Activated T-cell treated with anti-CD3 and anti-CD28 coated beads for 48 hours (primary cell): ENCODE measurements around the gene PDE11A.

Experiments used
- DNase-seq: peaks from one replicate; pipeline ENCODE4 v3.0.0-alpha.2; 2020; ENCODE audit warnings: low read depth

Gene PDE11A

DNA sequence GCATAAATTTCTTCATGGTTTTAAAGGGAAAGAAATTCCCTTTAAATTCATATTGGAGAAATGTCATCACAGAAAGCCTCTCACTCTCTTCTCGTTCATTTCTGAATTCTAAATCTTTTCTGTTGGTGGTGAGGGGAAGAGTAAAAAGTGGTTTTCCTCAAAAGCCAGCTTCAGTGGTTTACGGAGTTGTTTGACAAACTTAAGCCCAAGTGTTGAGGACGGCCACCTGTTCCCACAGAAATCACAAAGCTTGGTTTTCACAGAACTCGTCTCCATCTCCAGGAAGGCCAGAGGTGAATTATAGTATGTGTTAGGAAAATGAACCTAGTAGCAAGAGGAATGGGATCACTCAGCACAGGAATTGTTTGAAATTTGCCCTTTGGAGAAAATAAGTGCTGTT is 316.2 kb downstream of the PDE11A start:
- DNase-seq, result no peak

DNA sequence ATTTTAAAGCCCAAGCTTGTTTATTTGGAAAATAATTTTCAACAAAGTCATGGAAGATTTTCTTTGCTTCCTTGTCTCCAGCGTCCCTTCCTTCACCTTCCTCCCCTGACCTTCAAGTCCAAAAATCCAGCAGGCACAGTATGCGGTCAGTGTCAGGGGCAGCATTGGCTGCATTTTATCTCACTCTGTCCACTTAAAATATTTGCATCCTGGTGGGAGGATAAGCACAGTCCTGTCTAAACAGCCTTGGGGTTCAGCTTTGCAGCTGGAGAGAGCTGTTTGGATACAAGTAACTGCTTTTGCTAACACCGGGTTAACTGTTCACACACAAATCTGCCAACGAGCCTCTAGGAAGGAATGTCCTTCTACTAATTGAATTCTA is 318.1 kb downstream of the PDE11A start:
- no peak for DNase-seq

DNA sequence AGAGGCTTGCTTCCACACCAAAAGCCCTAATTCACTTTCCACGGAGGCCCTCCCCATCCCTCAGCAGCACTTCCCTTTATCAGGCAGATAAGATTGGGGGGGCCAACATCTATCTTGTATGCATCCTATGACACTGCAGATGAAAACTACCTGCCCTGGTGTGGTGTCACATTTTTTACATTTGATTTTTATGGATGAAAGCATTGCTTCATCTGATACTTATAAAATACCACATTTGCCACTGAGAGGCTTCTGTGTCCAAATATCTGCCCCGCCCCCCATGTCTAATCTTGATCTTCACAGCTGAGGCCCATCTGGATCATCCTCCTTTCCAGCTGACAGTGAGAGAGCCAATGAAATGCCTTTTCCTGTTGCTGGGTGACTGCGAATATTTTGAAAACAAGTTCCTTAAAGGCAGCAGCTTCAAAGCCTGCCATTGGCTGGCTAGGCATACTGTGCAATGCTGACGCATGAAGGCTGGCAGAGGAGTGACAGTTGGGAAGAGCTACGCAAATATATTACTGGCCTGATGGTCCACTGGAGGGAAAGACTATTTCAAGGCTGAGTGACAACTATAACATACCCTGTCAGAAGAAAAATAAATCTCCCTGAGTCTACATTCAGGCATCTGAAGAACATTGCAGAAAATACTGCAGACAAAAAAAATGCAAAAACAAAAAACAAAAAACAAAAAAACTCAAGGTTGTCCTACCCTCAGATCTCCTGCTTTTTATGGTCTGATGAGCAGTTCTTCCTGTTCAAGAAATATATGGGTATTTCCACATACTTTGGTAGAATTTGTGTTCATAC is 318.7 kb downstream of the PDE11A start:
- no peak for DNase-seq

GRCh38 chr2:177748360-177748759 is 324.2 kb downstream of the PDE11A start:
- DNase-seq, result no peak

GRCh38 chr2:177747384-177747783 is 325.2 kb downstream of the PDE11A start:
- DNase-seq, result no peak

GRCh38 chr2:177746358-177746757 is 326.2 kb downstream of the PDE11A start:
- no peak for DNase-seq

GRCh38 chr2:177745531-177745930 is 327.0 kb downstream of the PDE11A start:
- no peak for DNase-seq

DNA sequence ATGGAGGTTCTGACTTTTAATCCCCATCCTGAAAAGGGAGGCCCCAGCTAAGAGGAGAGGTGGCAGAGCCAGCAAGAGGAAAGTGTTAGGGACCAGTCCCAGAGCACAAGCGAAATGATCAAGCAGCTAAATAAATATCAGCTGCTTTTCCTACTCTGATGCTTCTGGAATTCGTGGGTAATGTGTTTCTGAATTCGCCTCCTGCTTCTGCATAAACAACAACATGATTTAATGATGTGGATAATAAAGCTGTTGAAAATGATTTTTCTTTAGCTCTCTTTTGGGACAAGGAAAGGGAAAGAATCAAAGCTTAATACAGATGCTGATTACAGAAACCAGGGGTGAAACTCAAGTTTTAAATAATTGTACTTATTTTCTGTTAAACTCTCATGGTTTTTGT is 329.7 kb downstream of the PDE11A start:
- DNase-seq, result no peak

DNA sequence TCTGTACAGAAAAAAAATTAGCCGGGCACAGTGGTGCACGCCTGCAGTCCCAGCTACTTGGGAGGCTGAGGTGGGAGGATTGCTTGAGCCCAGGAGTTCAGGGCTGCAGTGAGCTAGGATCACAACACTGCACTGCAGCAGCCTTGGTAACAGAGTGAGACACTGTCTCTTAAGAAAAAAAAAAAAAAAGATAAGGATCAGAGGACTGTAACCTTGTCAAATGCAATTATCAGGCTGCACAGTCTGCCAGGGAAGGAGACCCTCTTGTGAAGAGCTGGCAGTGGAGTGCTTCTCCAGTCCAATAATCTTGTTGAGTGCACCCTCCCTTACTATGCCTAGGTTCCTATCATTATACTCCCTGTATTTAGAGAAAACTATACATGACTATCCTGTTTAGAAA is 330.7 kb downstream of the PDE11A start:
- no peak for DNase-seq

GRCh38 chr2:177740700-177741099 is 331.9 kb downstream of the PDE11A start:
- no peak for DNase-seq

GRCh38 chr2:177738461-177739235 is 333.9 kb downstream of the PDE11A start:
- no peak for DNase-seq

DNA sequence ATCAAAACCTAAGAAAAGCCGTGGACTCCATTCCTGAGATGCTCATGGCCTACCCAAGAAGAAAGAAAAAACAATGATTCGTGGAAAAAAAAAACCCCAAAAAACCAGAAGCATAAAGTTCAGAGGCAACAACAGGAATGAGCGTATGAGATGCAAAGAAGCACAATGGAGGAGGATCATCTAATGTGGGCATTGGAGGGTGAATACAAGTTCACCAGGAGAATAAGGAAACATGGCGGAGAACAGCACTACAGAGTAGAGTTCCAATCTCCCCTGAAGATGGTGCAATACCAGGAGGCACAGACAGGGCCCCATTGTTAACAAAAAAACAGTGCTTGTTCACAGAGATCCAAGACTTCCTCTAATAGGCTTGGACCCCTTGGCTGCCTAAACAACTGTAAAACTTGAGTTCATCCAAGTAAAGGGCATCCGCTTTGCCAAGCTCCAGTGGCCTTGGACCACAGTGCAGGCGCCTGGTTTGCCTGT is 337.2 kb downstream of the PDE11A start:
- no peak for DNase-seq

GRCh38 chr2:177733322-177733855 is 339.2 kb downstream of the PDE11A start:
- DNase-seq, result no peak

DNA sequence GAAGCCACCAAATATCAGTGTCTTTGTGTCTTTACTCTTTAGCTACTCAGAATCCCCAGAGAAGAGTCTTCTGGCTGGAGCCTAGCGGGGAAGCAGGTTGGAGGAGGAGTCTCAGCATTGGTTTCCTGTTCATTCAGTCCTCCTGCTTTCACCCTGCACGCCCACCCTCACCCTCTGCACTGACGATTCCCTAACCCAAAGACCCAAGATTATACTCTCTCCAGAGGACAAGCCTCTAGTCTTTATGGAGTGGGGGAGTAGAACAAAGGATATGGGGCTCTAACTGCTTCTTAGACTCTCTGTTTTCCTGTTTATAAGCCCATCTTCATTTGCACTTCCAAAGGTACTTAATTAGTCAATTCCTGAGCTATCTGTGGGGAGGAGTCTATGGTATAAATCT is 341.2 kb downstream of the PDE11A start:
- no peak for DNase-seq

DNA sequence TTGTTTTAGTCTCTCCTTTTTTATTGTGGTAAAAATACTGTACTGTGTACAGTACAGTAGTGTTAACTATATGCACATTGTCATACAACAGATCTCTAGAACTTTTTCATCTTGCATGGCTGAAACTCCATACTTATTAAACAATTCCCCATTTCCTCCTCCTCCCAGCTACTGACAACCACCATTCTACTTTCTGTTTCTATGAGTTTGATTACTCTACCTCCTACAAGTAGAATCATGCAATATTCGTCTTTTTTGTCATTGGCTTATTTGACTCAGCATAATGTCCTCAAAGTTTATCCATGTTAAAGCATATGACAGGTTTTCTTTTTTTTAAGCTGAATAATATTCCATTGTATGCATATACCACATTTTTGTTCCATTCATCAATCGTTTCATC is 341.8 kb downstream of the PDE11A start:
- no peak for DNase-seq

- DNase-seq, result no peak
Measured at GRCh38 chr2:177730363-177730762, 342.2 kb downstream of the PDE11A start.

DNA sequence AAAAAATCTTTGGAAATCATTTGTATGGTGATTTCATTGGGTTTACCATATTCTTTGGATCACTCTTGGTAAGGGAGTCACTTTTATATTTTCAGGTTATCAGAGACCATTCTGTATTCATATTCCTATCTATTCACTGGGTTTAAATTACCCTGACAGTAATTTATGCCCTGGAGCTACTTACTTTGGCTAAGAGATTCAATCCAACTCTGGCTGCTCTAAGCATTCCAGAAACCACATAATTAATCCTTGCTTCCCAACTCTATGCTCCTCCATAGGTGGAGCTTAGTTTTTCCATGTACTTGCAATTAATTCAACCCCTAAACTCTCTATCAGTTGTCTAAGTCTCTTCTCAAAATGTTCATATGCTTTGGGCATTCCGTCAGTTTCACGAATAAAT is 343.7 kb downstream of the PDE11A start:
- no peak for DNase-seq

DNA sequence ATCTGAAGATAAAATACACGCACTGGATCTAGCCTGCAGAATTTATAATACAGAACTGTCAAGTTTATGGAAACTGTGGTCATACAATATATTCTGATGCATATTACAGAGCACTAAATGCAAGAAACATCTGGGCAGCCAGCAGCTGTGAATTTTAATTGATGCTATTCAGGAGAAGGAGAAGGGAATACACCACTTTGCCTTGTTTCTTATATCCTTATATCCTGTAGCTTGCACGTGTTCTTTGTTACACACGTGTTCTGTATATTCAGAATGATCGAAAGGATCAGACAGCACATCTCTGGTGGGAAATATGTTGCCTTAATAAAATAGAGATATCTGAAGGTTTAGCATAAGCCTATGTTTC is 344.2 kb downstream of the PDE11A start:
- no peak for DNase-seq

- DNase-seq, result no peak
Measured at GRCh38 chr2:177727577-177728398, 344.8 kb downstream of the PDE11A start.

DNA sequence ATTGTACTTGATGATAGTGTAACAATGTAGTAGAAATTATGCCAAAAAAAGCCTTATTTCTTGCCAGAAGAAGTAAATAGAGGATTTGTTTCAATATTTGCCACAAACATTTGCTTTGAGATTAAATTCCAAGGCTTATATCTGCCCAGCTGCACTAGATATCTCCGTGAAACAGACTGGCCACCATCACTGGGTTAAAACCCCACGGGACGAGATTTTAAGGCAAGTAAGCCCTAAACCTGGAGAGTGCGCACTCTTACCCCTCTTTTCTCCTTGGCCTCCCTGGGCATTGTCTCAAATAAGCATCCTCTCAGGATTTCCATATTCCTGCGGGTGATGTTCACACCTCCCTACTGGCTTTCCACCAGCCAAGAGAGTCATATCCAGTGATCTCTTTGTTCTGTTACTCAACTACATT is 345.6 kb downstream of the PDE11A start:
- no peak for DNase-seq

- DNase-seq, result peak; percentile 24
Measured at GRCh38 chr2:177724398-177725287, 347.9 kb downstream of the PDE11A start.
